BE2C (cell line): Measurements from ENCODE around the gene SPECC1L.
A peak's percentile ranks its signal among the peaks of the same experiment; 100 is the strongest.

Experiments used
- DNase-seq: peaks from one replicate; pipeline ENCODE4 v3.0.0-alpha.2; 2020
- H3K27me3 ChIP-seq: fragments of 250-450 bp; sonication (Bioruptor Pico); 2 replicates; pipeline ENCODE4 v1.5.1; 2020; ENCODE audit warnings: mild to moderate bottlenecking
- H3K36me3 ChIP-seq: fragments of 250-450 bp; sonication (Bioruptor Pico); 2 replicates; pipeline ENCODE4 v1.5.1; 2020; ENCODE audit warnings: mild to moderate bottlenecking
- H3K4me1 ChIP-seq: fragments of 250-450 bp; sonication (Bioruptor Pico); 2 replicates; pipeline ENCODE4 v1.5.1; 2020
- H3K4me3 ChIP-seq: 2 replicates; pipeline ENCODE4 v1.5.1; 2011; ENCODE audit warnings: low read depth, low read length
- H3K9me3 ChIP-seq: fragments of 250-450 bp; sonication (Bioruptor Pico); 2 replicates; pipeline ENCODE4 v1.5.1; 2020
- TF ChIP-seq, protein P1 (sequence below): IDR thresholded peaks from 2 replicates; pipeline ENCODE4 v1.5.1; 2012; ENCODE audit warnings: mild to moderate bottlenecking, low read depth, low read length

The SPECC1L gene

DNA sequence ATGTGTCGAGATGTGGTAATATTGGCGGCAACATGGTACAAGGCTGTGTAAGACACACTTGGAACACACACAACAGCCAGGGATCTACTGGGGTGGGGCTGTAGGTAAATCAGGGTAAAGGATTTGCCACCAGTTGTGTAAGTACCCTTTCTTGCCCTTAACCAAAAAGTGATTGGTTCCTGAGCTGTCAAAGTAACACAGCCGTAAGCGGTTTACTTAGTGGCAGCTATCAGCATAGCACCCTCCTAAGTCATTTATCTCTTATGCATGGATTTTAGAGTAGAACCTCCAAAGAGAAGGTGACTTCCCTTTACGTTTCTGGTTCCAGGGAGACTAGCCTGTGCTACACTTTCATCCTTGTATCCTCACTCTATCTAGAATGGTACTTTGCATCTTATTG is 57.2 kb downstream of the SPECC1L start:
- TF ChIP-seq, protein P1, sequence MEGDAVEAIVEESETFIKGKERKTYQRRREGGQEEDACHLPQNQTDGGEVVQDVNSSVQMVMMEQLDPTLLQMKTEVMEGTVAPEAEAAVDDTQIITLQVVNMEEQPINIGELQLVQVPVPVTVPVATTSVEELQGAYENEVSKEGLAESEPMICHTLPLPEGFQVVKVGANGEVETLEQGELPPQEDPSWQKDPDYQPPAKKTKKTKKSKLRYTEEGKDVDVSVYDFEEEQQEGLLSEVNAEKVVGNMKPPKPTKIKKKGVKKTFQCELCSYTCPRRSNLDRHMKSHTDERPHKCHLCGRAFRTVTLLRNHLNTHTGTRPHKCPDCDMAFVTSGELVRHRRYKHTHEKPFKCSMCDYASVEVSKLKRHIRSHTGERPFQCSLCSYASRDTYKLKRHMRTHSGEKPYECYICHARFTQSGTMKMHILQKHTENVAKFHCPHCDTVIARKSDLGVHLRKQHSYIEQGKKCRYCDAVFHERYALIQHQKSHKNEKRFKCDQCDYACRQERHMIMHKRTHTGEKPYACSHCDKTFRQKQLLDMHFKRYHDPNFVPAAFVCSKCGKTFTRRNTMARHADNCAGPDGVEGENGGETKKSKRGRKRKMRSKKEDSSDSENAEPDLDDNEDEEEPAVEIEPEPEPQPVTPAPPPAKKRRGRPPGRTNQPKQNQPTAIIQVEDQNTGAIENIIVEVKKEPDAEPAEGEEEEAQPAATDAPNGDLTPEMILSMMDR, result 0 out of 2 replicates have a peak, but pooled peaks have one; percentile 2
- Histone ChIP-seq H3K36me3 (peaks cover 58% of the 10 kb centered on the region), H3K9me3 (no peaks in the 10 kb centered on the region), H3K27me3 (no peaks in the 10 kb centered on the region), H3K4me3 (no peak overlapping the region), H3K4me1 (peaks cover 22% of the 10 kb centered on the region)
- no peak for DNase-seq

DNA sequence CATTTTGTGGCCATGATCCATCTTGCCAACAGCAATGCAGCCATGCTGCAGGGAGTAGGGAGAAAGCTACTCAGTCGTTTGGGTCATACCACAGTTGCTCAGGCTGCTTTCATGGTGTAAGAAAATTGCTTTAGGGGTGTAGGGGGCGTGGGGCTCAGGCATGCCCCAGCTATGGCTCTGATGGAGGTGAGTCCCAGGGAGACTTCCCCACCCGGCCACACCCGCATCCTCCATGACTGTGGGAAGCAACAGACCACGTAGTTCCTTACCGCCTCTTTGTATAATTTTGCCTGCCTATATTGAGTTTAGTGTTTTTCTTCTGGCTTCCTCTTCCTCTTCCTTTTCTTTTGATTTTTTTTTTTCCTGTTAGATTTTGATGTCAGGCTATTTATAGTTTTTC is 58.8 kb downstream of the SPECC1L start:
- H3K4me1 ChIP-seq, result peaks cover 13% of the 10 kb centered on the region
- no peaks in the 10 kb centered on the region for H3K27me3 ChIP-seq
- TF ChIP-seq, protein P1, result no peak
- DNase-seq, result no peak
- no peak overlapping the region for H3K4me3 ChIP-seq
- no peaks in the 10 kb centered on the region for H3K9me3 ChIP-seq
- peaks cover 59% of the 10 kb centered on the region for H3K36me3 ChIP-seq

DNA sequence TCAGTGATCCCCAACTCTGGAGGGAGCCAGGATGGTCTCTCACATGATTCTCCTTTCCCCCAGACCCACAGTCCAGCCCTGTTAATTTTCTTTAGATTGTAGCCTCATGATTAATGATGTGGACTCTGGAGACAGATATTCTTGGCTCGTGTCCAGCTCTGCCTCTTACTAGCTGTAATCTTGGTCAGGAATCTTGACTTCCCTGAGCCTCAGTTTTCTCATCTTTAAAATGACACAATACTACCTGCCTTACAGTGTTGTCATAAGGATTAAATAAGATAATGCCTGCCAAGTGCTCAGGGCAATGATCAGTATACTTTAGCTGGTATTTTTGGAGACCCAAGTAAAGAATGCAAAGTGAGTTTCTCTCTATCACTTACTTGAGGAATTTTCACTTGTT is 60.0 kb downstream of the SPECC1L start:
- peak; percentile 32 for DNase-seq
- Histone ChIP-seq H3K9me3 (no peaks in the 10 kb centered on the region), H3K27me3 (no peaks in the 10 kb centered on the region), H3K4me1 (peaks cover 12% of the 10 kb centered on the region), H3K4me3 (no peak overlapping the region), H3K36me3 (peaks cover 65% of the 10 kb centered on the region)
- TF ChIP-seq, protein P1, result no peak

DNA sequence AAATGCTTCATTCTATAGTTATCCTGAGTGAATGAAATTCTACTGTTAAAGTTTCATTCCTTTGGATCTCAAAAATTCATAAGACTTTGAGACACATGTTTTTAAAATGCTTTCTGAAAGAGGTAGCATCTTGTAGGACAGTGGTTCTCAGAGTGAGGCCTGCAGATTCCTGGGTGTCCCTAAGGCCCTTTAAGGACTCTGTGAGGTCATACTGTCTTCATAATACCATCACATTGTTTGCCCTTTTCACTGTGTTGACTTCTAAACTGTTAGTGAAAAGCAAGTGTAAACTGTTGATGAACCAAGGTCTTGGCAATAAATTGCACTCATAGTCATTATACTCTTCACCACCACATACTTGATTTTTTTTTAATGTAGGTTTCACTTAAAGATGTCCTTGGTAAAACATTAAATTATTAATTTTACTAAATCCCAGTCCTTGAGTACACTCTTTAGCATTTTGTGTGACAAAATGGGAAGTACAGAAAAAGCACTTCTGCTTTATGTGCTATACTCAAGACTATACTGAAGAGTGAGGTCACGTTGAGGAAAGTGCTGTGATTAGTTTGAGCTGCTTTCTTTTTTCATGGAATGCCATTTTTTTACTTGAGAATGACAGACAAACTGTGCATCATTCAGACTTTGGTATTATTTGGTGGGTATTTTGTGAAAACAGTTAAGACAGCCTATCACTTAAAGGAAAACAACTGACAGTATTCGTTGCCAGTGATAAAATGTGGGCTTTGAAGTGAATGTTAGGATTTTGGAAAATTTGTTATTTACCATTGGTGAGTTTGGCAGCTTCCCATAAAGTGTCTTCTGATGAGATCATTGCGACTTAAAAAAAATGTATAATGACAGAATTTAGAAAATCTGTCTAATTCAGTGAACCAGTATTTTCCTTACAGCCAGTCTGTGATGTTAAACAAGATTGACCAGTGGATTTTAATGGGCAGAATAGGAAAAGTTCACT is 61.1 kb downstream of the SPECC1L start:
- no peaks in the 10 kb centered on the region for H3K27me3 ChIP-seq
- peaks cover 61% of the 10 kb centered on the region for H3K36me3 ChIP-seq
- H3K4me3 ChIP-seq, result no peak overlapping the region
- H3K4me1 ChIP-seq, result 0 out of 2 replicates have a peak, but pooled peaks cover 3% of the 10 kb centered on the region
- no peak for DNase-seq
- no peaks in the 10 kb centered on the region for H3K9me3 ChIP-seq
- TF ChIP-seq, protein P1, result no peak

DNA sequence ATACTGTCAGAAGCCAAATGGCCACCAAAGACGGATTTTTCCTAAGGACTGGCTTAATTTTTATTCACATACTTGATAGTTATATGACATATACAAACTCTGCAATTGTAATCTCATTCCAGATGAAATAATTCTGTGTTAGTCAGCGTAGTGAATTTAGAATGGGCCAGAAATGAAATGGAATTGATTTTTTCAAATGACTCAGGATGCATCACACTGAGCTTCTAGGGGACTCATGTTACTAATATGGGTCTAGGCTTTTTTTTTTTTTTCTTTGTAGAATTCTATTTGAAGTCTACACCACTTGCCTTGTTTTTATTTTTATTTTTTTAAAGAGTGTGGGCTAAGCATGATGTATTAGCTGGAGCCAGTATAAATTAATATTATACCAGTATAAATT is 62.7 kb downstream of the SPECC1L start:
- Histone ChIP-seq H3K4me3 (no peak overlapping the region), H3K27me3 (no peaks in the 10 kb centered on the region), H3K4me1 (0 out of 2 replicates have a peak, but pooled peaks cover 3% of the 10 kb centered on the region), H3K36me3 (peaks cover 66% of the 10 kb centered on the region), H3K9me3 (no peaks in the 10 kb centered on the region)
- no peak for DNase-seq
- TF ChIP-seq, protein P1, result no peak

DNA sequence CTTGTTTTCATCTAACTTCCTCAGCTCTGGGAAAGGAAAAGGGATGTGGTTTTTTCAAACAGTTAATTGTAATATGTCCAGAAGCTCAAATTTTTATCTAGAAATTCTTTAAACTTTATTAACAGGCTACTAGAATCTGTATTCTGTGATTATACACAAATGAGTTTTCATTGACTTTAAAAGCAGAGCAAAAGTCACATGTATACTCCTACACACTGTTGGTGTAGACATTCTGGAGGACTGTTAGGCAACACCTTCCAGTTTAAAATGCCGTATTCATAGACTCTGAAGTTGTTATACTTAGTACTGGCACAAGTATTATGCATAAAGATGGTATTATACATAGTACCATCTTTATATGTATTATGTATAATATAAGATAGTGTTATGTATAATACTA is 64.9 kb downstream of the SPECC1L start:
- Histone ChIP-seq H3K4me1 (0 out of 2 replicates have a peak, but pooled peaks cover under 1% of the 10 kb centered on the region), H3K36me3 (peaks cover 68% of the 10 kb centered on the region), H3K27me3 (no peaks in the 10 kb centered on the region), H3K4me3 (no peak overlapping the region), H3K9me3 (no peaks in the 10 kb centered on the region)
- DNase-seq, result no peak
- TF ChIP-seq, protein P1, result no peak
